HepG2 (cell line): ENCODE measurements around the gene DEFB127. TPM values are rescaled to one million over a fixed set of nuclear protein-coding genes. Genes with fewer than 3 reads are reported as not detected.

Experiments
- EEA1 ChIP-seq: sonication (generic); formaldehyde crosslinking; IDR thresholded peaks from 2 replicates; pipeline ENCODE4 v1.5.1; 2020; ENCODE audit warnings: mild to moderate bottlenecking, missing genetic modification reagents, borderline replicate concordance
- EHMT2 ChIP-seq: fragments of 200-600 bp; sonication (generic); IDR thresholded peaks from 2 replicates; pipeline ENCODE4 v1.7.0; 2017; ENCODE audit warnings: antibody characterized with exemption, low read depth, low read length, borderline replicate concordance
- FOXM1 ChIP-seq: sonication (generic); formaldehyde crosslinking; IDR thresholded peaks from 2 replicates; pipeline ENCODE4 v1.5.0; 2020; ENCODE audit warnings: missing genetic modification reagents
- GABPA ChIP-seq, 2 experiments: IDR thresholded peaks; 2 replicates each; pipeline ENCODE4 v1.6.1; 2011 to 2016; ENCODE audit warnings: low read depth in 2 of 2, low read length in 1 of 2, missing biosample characterization in 1 of 2, missing genetic modification characterization in 1 of 2
- HOXA3 ChIP-seq: sonication (generic); formaldehyde crosslinking; IDR thresholded peaks from 2 replicates; pipeline ENCODE4 v1.5.0; 2020; ENCODE audit warnings: missing genetic modification reagents
- HOXA7 ChIP-seq: sonication (generic); formaldehyde crosslinking; IDR thresholded peaks from 2 replicates; pipeline ENCODE4 v1.8.1; 2022; ENCODE audit warnings: mild to moderate bottlenecking, missing genetic modification reagents, moderate library complexity
- PHF21A ChIP-seq: sonication (generic); formaldehyde crosslinking; IDR thresholded peaks from 2 replicates; pipeline ENCODE4 v1.5.0; 2020; ENCODE audit warnings: mild to moderate bottlenecking, missing genetic modification reagents
- PHF8 ChIP-seq: sonication (generic); formaldehyde crosslinking; IDR thresholded peaks from 2 replicates; pipeline ENCODE4 v1.5.0; 2020; ENCODE audit warnings: missing genetic modification reagents
- REPIN1 ChIP-seq: sonication (generic); formaldehyde crosslinking; IDR thresholded peaks from 2 replicates; pipeline ENCODE4 v1.8.0; 2022; ENCODE audit warnings: missing genetic modification reagents, low read depth, mild to moderate bottlenecking, borderline replicate concordance
- TOPORS ChIP-seq: sonication (generic); formaldehyde crosslinking; IDR thresholded peaks from 2 replicates; pipeline ENCODE4 v1.8.0; 2023; ENCODE audit warnings: mild to moderate bottlenecking, missing genetic modification reagents
- TP53 ChIP-seq: sonication (generic); formaldehyde crosslinking; conservative IDR thresholded peaks from 2 replicates; pipeline ENCODE4 v1.4.0; 2020; ENCODE audit warnings: missing genetic modification reagents
- ZBTB7B ChIP-seq: sonication (generic); formaldehyde crosslinking; IDR thresholded peaks from 2 replicates; pipeline ENCODE4 v1.4.0; 2020; ENCODE audit warnings: missing genetic modification reagents
- ZNF205 ChIP-seq: IDR thresholded peaks from 2 replicates; pipeline ENCODE4 v1.6.1; 2018; ENCODE audit warnings: missing biosample characterization, missing genetic modification reagents
- ZNF530 ChIP-seq: sonication (generic); formaldehyde crosslinking; IDR thresholded peaks from 2 replicates; pipeline ENCODE4 v1.5.0; 2020; ENCODE audit warnings: low read depth, mild to moderate bottlenecking, missing genetic modification reagents
- polyA plus RNA-seq, 8 experiments: library from polyadenylated mRNA; depleted of rRNA in 3 of 8; stranded (reverse) in 7 of 8; unstranded in 1 of 8; fragments of >200 nt; fragmentation: Illumina TruSeq in 4 of 8; extraction: Trizol in 4 of 8; gene quantifications; 2 replicates each; pipeline versions ENCODE4 v1.2.1 to v1.2.3, GENCODE V29; 2011 to 2016; ENCODE audit warnings: low read depth in 4 of 8, missing spikeins in 1 of 8, mixed read lengths in 1 of 8; ENCODE audit not compliant: insufficient read depth in 1 of 8
- total RNA-seq, 5 experiments: library from RNA; depleted of rRNA; stranded (reverse); fragments of >200 nt; fragmentation: Illumina TruSeq; extraction: Trizol; gene quantifications; 2 replicates each; pipeline ENCODE4 v1.2.3, GENCODE V29; 2016; ENCODE audit warnings: low read depth in 1 of 5
- TF ChIP-seq, protein P1 (sequence below): sonication (generic); formaldehyde crosslinking; IDR thresholded peaks from 2 replicates; pipeline ENCODE4 v1.5.0; 2020; ENCODE audit warnings: missing genetic modification reagents
- TF ChIP-seq, protein P2 (sequence below): sonication (generic); formaldehyde crosslinking; IDR thresholded peaks from 2 replicates; pipeline ENCODE4 v1.5.1; 2020; ENCODE audit warnings: mild to moderate bottlenecking, missing genetic modification reagents, moderate library complexity
- TF ChIP-seq, protein P3 (sequence below): sonication (generic); formaldehyde crosslinking; IDR thresholded peaks from 2 replicates; pipeline ENCODE4 v1.5.0; 2020; ENCODE audit warnings: mild to moderate bottlenecking, missing genetic modification reagents, borderline replicate concordance
- TF ChIP-seq, protein P4 (sequence below): sonication (generic); formaldehyde crosslinking; IDR thresholded peaks from 2 replicates; pipeline ENCODE4 v1.4.0; 2020; ENCODE audit warnings: mild to moderate bottlenecking, missing genetic modification reagents
- TF ChIP-seq, protein P5 (sequence below): sonication (generic); formaldehyde crosslinking; IDR thresholded peaks from 2 replicates; pipeline ENCODE4 v1.8.1; 2023; ENCODE audit warnings: mild to moderate bottlenecking, missing genetic modification reagents

DEFB127 gene
- total and polyA plus RNA-seq, 2 of the 13 experiments (the other 11 are each of a cell fraction or from before 2014, with no cell fraction given) = not detected

DNA sequence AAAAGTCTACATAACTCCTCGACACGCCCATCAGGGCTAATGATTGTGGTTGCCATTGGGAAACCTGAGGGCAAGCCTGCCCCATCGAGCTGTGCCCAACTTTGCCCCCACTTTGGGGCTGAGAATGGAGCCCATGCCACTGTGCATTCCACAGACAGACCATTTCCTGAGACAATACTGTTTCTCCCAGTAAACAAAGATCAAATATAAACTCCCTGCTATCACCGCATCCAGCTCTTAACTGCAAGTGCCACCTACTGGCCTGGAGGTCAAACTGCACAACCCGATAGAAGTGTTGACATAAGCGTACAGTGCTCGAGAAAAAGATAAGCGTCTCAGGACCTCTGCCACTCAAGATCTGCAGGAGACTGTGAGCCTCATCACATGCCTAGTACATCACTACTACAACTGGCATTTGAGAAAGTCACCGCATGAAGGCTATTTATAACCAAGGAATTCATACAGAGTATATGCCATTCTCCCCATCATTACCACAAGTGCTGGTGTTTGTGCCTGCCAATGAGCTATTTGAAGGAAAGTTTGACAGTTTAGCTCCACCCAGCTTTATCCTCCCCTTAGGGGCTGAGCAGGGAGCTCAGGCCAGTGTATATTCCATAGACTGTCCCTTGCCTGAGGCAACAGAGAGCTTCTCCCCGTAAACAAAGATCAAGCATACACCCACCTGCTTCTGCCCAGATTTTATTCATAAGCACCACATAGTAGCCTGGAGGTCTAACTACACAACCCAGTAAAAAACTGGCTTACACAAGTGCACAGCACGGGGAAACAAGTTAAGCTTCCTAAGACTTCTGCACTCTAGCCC, 19.4 kb upstream of the DEFB127 start (continued):
- TF ChIP-seq REPIN1 (CRISPR knock-in tag) (peak; percentile 53; the same call in 1 of the 2 replicates), ZNF205 (CRISPR knock-in tag) (0 out of 2 replicates have a peak, but pooled peaks have one; percentile 39), HOXA3 (CRISPR knock-in tag) (peak; percentile 67), GABPA (IDR thresholded peaks at IDR 0.05; ENCODE audit: low read depth, low read length) (peak; percentile 16; the same call in 1 of the 2 replicates), GABPA (CRISPR knock-in tag; IDR thresholded peaks at IDR 0.05; ENCODE audit: low read depth) (peak; percentile 65), ZNF530 (no peak), FOXM1 (CRISPR knock-in tag) (no peak), EEA1 (CRISPR knock-in tag) (no peak), TP53 (0 out of 2 replicates have a peak, but pooled peaks have one; percentile 22), TOPORS (CRISPR knock-in tag) (no peak), PHF8 (CRISPR knock-in tag) (peak; percentile 50; the same call in 1 of the 2 replicates), ZBTB7B (peak; percentile 8; the same call in 1 of the 2 replicates), EHMT2 (peak; percentile 99), HOXA7 (CRISPR knock-in tag) (0 out of 2 replicates have a peak, but pooled peaks have one; percentile 38), PHF21A (0 out of 2 replicates have a peak, but pooled peaks have one; percentile 29)
- TF ChIP-seq, protein P1, sequence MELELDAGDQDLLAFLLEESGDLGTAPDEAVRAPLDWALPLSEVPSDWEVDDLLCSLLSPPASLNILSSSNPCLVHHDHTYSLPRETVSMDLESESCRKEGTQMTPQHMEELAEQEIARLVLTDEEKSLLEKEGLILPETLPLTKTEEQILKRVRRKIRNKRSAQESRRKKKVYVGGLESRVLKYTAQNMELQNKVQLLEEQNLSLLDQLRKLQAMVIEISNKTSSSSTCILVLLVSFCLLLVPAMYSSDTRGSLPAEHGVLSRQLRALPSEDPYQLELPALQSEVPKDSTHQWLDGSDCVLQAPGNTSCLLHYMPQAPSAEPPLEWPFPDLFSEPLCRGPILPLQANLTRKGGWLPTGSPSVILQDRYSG (CRISPR knock-in tag) = no peak
- TF ChIP-seq, protein P2, sequence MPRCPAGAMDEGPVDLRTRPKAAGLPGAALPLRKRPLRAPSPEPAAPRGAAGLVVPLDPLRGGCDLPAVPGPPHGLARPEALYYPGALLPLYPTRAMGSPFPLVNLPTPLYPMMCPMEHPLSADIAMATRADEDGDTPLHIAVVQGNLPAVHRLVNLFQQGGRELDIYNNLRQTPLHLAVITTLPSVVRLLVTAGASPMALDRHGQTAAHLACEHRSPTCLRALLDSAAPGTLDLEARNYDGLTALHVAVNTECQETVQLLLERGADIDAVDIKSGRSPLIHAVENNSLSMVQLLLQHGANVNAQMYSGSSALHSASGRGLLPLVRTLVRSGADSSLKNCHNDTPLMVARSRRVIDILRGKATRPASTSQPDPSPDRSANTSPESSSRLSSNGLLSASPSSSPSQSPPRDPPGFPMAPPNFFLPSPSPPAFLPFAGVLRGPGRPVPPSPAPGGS (CRISPR knock-in tag) = 0 out of 2 replicates have a peak, but pooled peaks have one; percentile 50
- TF ChIP-seq, protein P3, sequence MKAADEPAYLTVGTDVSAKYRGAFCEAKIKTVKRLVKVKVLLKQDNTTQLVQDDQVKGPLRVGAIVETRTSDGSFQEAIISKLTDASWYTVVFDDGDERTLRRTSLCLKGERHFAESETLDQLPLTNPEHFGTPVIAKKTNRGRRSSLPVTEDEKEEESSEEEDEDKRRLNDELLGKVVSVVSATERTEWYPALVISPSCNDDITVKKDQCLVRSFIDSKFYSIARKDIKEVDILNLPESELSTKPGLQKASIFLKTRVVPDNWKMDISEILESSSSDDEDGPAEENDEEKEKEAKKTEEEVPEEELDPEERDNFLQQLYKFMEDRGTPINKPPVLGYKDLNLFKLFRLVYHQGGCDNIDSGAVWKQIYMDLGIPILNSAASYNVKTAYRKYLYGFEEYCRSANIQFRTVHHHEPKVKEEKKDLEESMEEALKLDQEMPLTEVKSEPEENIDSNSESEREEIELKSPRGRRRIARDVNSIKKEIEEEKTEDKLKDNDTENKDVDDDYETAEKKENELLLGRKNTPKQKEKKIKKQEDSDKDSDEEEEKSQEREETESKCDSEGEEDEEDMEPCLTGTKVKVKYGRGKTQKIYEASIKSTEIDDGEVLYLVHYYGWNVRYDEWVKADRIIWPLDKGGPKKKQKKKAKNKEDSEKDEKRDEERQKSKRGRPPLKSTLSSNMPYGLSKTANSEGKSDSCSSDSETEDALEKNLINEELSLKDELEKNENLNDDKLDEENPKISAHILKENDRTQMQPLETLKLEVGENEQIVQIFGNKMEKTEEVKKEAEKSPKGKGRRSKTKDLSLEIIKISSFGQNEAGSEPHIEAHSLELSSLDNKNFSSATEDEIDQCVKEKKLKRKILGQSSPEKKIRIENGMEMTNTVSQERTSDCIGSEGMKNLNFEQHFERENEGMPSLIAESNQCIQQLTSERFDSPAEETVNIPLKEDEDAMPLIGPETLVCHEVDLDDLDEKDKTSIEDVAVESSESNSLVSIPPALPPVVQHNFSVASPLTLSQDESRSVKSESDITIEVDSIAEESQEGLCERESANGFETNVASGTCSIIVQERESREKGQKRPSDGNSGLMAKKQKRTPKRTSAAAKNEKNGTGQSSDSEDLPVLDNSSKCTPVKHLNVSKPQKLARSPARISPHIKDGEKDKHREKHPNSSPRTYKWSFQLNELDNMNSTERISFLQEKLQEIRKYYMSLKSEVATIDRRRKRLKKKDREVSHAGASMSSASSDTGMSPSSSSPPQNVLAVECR (CRISPR knock-in tag) = peak; percentile 33; the same call in 1 of the 2 replicates
- TF ChIP-seq, protein P4, sequence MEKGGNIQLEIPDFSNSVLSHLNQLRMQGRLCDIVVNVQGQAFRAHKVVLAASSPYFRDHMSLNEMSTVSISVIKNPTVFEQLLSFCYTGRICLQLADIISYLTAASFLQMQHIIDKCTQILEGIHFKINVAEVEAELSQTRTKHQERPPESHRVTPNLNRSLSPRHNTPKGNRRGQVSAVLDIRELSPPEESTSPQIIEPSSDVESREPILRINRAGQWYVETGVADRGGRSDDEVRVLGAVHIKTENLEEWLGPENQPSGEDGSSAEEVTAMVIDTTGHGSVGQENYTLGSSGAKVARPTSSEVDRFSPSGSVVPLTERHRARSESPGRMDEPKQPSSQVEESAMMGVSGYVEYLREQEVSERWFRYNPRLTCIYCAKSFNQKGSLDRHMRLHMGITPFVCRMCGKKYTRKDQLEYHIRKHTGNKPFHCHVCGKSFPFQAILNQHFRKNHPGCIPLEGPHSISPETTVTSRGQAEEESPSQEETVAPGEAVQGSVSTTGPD (CRISPR knock-in tag) = no peak
- TF ChIP-seq, protein P5, sequence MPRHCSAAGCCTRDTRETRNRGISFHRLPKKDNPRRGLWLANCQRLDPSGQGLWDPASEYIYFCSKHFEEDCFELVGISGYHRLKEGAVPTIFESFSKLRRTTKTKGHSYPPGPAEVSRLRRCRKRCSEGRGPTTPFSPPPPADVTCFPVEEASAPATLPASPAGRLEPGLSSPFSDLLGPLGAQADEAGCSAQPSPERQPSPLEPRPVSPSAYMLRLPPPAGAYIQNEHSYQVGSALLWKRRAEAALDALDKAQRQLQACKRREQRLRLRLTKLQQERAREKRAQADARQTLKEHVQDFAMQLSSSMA (CRISPR knock-in tag) = peak; percentile 70; the same call in 1 of the 2 replicates
